Loucy (cell line): ENCODE measurements around the gene TFPI.

ENCODE experiments used
- H2AFZ ChIP-seq: fragments of 200-600 bp; sonication (generic); 2 replicates; pipeline ENCODE4 v1.6.0; 2016; ENCODE audit warnings: antibody characterized with exemption, mild to moderate bottlenecking, low read length, moderate library complexity
- H3F3A ChIP-seq: fragments of 200-600 bp; 2 replicates; pipeline ENCODE4 v1.6.0; 2016; ENCODE audit warnings: antibody characterized with exemption, low read depth, mild to moderate bottlenecking
- H3K27me3 ChIP-seq: fragments of 200-600 bp; sonication (generic); 2 replicates; pipeline ENCODE4 v1.6.1; 2014; ENCODE audit warnings: low read length, mild to moderate bottlenecking; ENCODE audit not compliant: insufficient read depth, poor library complexity, severe bottlenecking
- H3K36me3 ChIP-seq: fragments of 200-600 bp; sonication (generic); 2 replicates; pipeline ENCODE4 v1.6.1; 2016; ENCODE audit warnings: low read length; ENCODE audit not compliant: insufficient read depth
- H3K4me1 ChIP-seq: fragments of 200-600 bp; sonication (generic); 2 replicates; pipeline ENCODE4 v1.5.1; 2014; ENCODE audit warnings: low read length, mild to moderate bottlenecking; ENCODE audit not compliant: insufficient read depth, poor library complexity, severe bottlenecking
- H3K4me2 ChIP-seq: fragments of 200-600 bp; sonication (generic); 2 replicates; pipeline ENCODE4 v1.6.0; 2014; ENCODE audit warnings: antibody characterized with exemption, low read length, low read depth, mild to moderate bottlenecking; ENCODE audit not compliant: poor library complexity, severe bottlenecking
- H3K4me3 ChIP-seq: fragments of 200-600 bp; sonication (generic); 2 replicates; pipeline ENCODE4 v1.5.1; 2014; ENCODE audit warnings: low read length, mild to moderate bottlenecking, mixed read lengths; ENCODE audit not compliant: poor library complexity, severe bottlenecking
- H3K79me2 ChIP-seq: fragments of 200-600 bp; sonication (generic); 2 replicates; pipeline ENCODE4 v1.6.1; 2014; ENCODE audit warnings: low read length; ENCODE audit not compliant: insufficient read depth
- H3K9ac ChIP-seq: fragments of 200-600 bp; sonication (generic); 2 replicates; pipeline ENCODE4 v1.6.0; 2014; ENCODE audit warnings: mild to moderate bottlenecking, low read depth, low read length, moderate library complexity; ENCODE audit not compliant: poor library complexity, severe bottlenecking
- H3K9me2 ChIP-seq: fragments of 200-600 bp; sonication (generic); replicated peaks from 2 replicates; pipeline ENCODE4 v1.6.1; 2016; ENCODE audit warnings: low read depth, low read length, mixed read lengths
- H3K9me3 ChIP-seq: fragments of 200-600 bp; sonication (generic); 2 replicates; pipeline ENCODE4 v1.6.1; 2014; ENCODE audit warnings: mild to moderate bottlenecking, antibody characterized with exemption, low read length, low read depth; ENCODE audit not compliant: insufficient read depth
- H4K20me1 ChIP-seq: fragments of 200-600 bp; sonication (generic); 2 replicates; pipeline ENCODE4 v1.6.0; 2014; ENCODE audit warnings: antibody characterized with exemption, low read length, mild to moderate bottlenecking; ENCODE audit not compliant: insufficient read depth, poor library complexity, severe bottlenecking
- CTCF ChIP-seq: fragments of 200-600 bp; sonication (generic); conservative IDR thresholded peaks from 2 replicates; pipeline ENCODE4 v1.5.1; 2014; ENCODE audit warnings: mild to moderate bottlenecking, antibody characterized with exemption, low read length
- EZH2phosphoT487 ChIP-seq: fragments of 200-600 bp; IDR thresholded peaks from 2 replicates; pipeline ENCODE4 v1.6.1; 2018; ENCODE audit warnings: antibody characterized with exemption, mild to moderate bottlenecking, moderate library complexity, borderline replicate concordance

TFPI gene

DNA sequence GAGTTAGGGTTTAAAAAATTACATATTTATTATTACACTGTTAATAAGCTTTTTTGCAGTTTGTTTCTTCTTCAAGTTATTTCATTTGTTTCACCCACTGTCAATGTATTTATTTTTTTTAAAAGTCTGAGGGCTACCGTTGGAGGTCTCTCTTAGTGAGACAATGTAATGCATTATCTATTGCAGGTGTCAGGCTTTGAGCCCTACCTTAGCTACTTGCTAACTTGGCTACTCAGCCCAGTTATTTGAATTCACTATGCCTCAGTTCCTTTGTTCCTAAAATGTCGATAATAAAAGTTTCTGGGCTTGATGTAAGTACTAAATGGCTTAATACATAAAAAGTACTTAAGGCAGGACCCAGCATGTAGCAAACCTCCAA, 458 bp upstream of the TFPI start:
- Histone ChIP-seq H3K27me3 (no peaks in the 10 kb centered on the region), H3K9me3 (no peaks in the 10 kb centered on the region), H3K9ac (peak overlapping the region; percentile 88), H3K4me3 (peak overlapping the region; percentile 88), H3K4me1 (peaks cover 44% of the 10 kb centered on the region), H4K20me1 (no peaks in the 10 kb centered on the region), H3K4me2 (peak overlapping the region; percentile 81), H3F3A (no peaks in the 10 kb centered on the region), H2AFZ (peak overlapping the region; percentile 95; the same call in 1 of the 2 replicates), H3K79me2 (peaks cover 12% of the 10 kb centered on the region; the same call in 1 of the 2 replicates), H3K36me3 (no peaks in the 10 kb centered on the region), H3K9me2 (no peaks in the 10 kb centered on the region)
- TF ChIP-seq EZH2phosphoT487 (no peak), CTCF (no peak)

DNA sequence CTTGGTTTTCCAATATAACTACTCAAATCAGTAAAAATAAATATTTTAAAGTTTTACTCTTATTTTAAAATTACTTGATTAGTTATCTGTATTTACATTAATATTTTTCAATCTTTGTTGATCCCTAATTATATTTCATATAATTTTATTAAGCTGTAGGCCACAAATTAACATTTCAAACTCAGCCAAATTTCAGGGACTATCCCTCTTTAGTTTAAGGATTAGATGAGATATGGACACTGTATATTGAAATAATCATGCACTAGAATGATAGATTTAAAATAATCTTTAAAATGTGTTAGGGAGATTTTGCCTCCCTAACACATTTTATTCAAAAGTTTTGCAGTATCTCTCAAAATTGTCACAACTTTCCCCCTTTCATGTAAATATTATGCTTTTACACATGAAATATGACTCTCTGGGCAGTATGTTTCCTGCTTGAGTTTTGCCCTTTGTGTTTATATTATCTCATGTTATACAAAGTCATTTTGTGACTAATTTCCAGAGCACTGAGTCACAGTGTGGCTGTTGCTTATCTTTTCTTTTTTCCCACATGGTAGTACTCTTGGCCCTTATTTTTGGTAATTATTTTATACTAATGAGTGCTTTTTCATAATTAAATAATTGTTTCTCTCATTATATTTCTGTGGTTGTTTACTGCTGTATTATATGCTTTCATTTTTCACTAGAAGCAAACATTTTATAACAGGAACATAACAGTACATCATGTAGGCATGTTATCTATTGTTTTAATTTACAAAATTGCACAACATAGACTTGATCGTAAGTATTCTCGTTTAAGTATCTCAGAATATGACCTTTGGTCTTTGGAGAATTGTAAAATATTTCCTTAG, 1.2 kb downstream of the TFPI start:
- Histone ChIP-seq H3K9me3 (no peaks in the 10 kb centered on the region), H3K79me2 (peaks cover 12% of the 10 kb centered on the region; the same call in 1 of the 2 replicates), H4K20me1 (no peaks in the 10 kb centered on the region), H3K36me3 (no peaks in the 10 kb centered on the region), H3F3A (no peaks in the 10 kb centered on the region), H3K4me1 (peaks cover 56% of the 10 kb centered on the region), H3K9me2 (no peaks in the 10 kb centered on the region), H3K9ac (peak overlapping the region; percentile 88), H3K27me3 (no peaks in the 10 kb centered on the region), H3K4me3 (peak overlapping the region; percentile 88), H3K4me2 (peak overlapping the region; percentile 81), H2AFZ (no peak overlapping the region)
- TF ChIP-seq EZH2phosphoT487: no peak

- Histone ChIP-seq H2AFZ (no peak overlapping the region), H3K4me1 (peaks cover 61% of the 10 kb centered on the region), H3K4me3 (peak overlapping the region; percentile 88), H3K4me2 (peak overlapping the region; percentile 81), H4K20me1 (no peaks in the 10 kb centered on the region), H3F3A (no peaks in the 10 kb centered on the region), H3K9me3 (no peaks in the 10 kb centered on the region), H3K79me2 (peaks cover 12% of the 10 kb centered on the region; the same call in 1 of the 2 replicates), H3K9ac (peak overlapping the region; percentile 88), H3K27me3 (no peaks in the 10 kb centered on the region), H3K9me2 (no peaks in the 10 kb centered on the region), H3K36me3 (no peaks in the 10 kb centered on the region)
- no peak for TF ChIP-seq CTCF
- no peak for TF ChIP-seq EZH2phosphoT487
These were observed 1.9 kb downstream of the TFPI start for GRCh38 chr2:187552381-187552780.
